Measurements from ENCODE around the gene KCNE5.

GRCh38 chrX:109660435-109661143 lies 35.6 kb upstream of the KCNE5 start:
- no peak for TF ChIP-seq CTCF (IDR thresholded peaks at IDR 0.05)
- TF ChIP-seq POLR2A (IDR thresholded peaks at IDR 0.05): no peak

Measured in right lobe of liver (tissue), 4 donors.